ENCODE data around the gene HMGCLL1. TPM values are rescaled to one million over a fixed set of nuclear protein-coding genes. Genes with fewer than 3 reads are reported as not detected.

The HMGCLL1 gene
- total RNA-seq, 6 donors from 2014 or later = 0.98 to 4.3 (median 2.0) TPM

- ATAC-seq (ENCODE audit: low FRiP score in 2 of 2) (no peak), DNase-seq (no peak)
- H3K9me3 ChIP-seq = no peaks in the 10 kb centered on the region
- TF ChIP-seq POLR2A (IDR thresholded peaks at IDR 0.05) (no peak), CTCF (IDR thresholded peaks at IDR 0.05) (no peak), EP300 (IDR thresholded peaks at IDR 0.05) (no peak)
- H3K36me3 ChIP-seq = no peaks in the 10 kb centered on the region
- no peaks in the 10 kb centered on the region for H3K4me1 ChIP-seq
- no peaks in the 10 kb centered on the region for H3K27me3 ChIP-seq
- no peak overlapping the region for H3K4me3 ChIP-seq
- WGBS, 2 donors = 61 to 66% methylated on average over 3 of the region's 3 CpGs
- no peak overlapping the region for H3K27ac ChIP-seq
These were observed 83.7 kb downstream of the HMGCLL1 start for GRCh38 chr6:55495277-55495676.

- TF ChIP-seq EP300 (IDR thresholded peaks at IDR 0.05) (no peak), POLR2A (IDR thresholded peaks at IDR 0.05) (no peak), POLR2AphosphoS5 (IDR thresholded peaks at IDR 0.05) (no peak), CTCF (IDR thresholded peaks at IDR 0.05) (no peak)
- Histone ChIP-seq H3K4me1 (no peaks in the 10 kb centered on the region), H3K9me3 (no peaks in the 10 kb centered on the region), H3K27ac (no peak overlapping the region), H3K4me3 (no peak overlapping the region), H3K36me3 (no peaks in the 10 kb centered on the region), H3K27me3 (no peaks in the 10 kb centered on the region)
- no peak for DNase-seq
- no peak for ATAC-seq (ENCODE audit: low FRiP score in 2 of 2)
- WGBS, 2 donors = 51 to 62% methylated on average over 2 of the region's 2 CpGs
These were observed 84.6 kb downstream of the HMGCLL1 start for GRCh38 chr6:55494411-55494810.

GRCh38 chr6:55492259-55492658, 86.7 kb downstream of the HMGCLL1 start:
- H3K36me3 ChIP-seq = no peaks in the 10 kb centered on the region
- no peaks in the 10 kb centered on the region for H3K9me3 ChIP-seq
- ATAC-seq (ENCODE audit: low FRiP score in 2 of 2) (no peak), DNase-seq (no peak)
- no peaks in the 10 kb centered on the region for H3K27me3 ChIP-seq
- H3K4me3 ChIP-seq = no peak overlapping the region
- H3K27ac ChIP-seq = no peak overlapping the region
- no peaks in the 10 kb centered on the region for H3K4me1 ChIP-seq
- TF ChIP-seq POLR2AphosphoS5 (IDR thresholded peaks at IDR 0.05) = no peak
- TF ChIP-seq POLR2A (IDR thresholded peaks at IDR 0.05) = no peak
- TF ChIP-seq EP300 (IDR thresholded peaks at IDR 0.05) = no peak
- no peak for TF ChIP-seq CTCF (IDR thresholded peaks at IDR 0.05)
- 91% methylated on average over 4 of the region's 4 CpGs for WGBS, 2 donors

- ATAC-seq (ENCODE audit: low FRiP score in 2 of 2) (no peak), DNase-seq (no peak)
- Histone ChIP-seq H3K36me3 (no peaks in the 10 kb centered on the region), H3K27me3 (no peaks in the 10 kb centered on the region), H3K4me3 (no peak overlapping the region), H3K4me1 (no peaks in the 10 kb centered on the region), H3K27ac (no peak overlapping the region), H3K9me3 (no peaks in the 10 kb centered on the region)
- TF ChIP-seq CTCF (IDR thresholded peaks at IDR 0.05) = no peak
These were observed 88.1 kb downstream of the HMGCLL1 start for GRCh38 chr6:55490871-55491270.

- no peaks in the 10 kb centered on the region for H3K36me3 ChIP-seq
- WGBS, 2 donors = 85 to 89% methylated on average over 3 of the region's 3 CpGs
- no peaks in the 10 kb centered on the region for H3K27me3 ChIP-seq
- H3K4me3 ChIP-seq = no peak overlapping the region
- H3K27ac ChIP-seq = no peak overlapping the region
- TF ChIP-seq CTCF (IDR thresholded peaks at IDR 0.05) = no peak
- no peak for TF ChIP-seq EP300 (IDR thresholded peaks at IDR 0.05)
- TF ChIP-seq POLR2AphosphoS5 (IDR thresholded peaks at IDR 0.05) = no peak
- TF ChIP-seq POLR2A (IDR thresholded peaks at IDR 0.05) = no peak
- no peaks in the 10 kb centered on the region for H3K9me3 ChIP-seq
- DNase-seq = no peak
- no peak for ATAC-seq (ENCODE audit: low FRiP score in 2 of 2)
- H3K4me1 ChIP-seq = no peaks in the 10 kb centered on the region
These were observed 104.6 kb downstream of the HMGCLL1 start for GRCh38 chr6:55474382-55474781.
